CD4-positive, alpha-beta T cell (primary cell): ENCODE results near the gene UCHL1. TPM values are rescaled to one million over a fixed set of nuclear protein-coding genes. Genes with fewer than 3 reads are reported as not detected.

ENCODE experiments used
- ATAC-seq: fragments of 200-7000 bp; cut with Tn5 transposase; one replicate; pipeline ENCODE4 v1.10.0; 2022; ENCODE audit warnings: mild to moderate bottlenecking; ENCODE audit not compliant: poor library complexity
- CTCF ChIA-PET: fragments of 350-600 bp; sonication (Branson Sonifier 250); formaldehyde crosslinking; loops from one replicate; lab custom pipeline; 2021; ENCODE audit warnings: antibody characterized with exemption, inconsistent platforms; lab: Charles Lee
- POLR2A ChIA-PET: fragments of 350-600 bp; sonication (Branson Sonifier 250); formaldehyde crosslinking; loops from one replicate; lab custom pipeline; 2021; ENCODE audit warnings: antibody characterized with exemption, inconsistent platforms; lab: Charles Lee
- DNase-seq, 14 experiments: peaks; one replicate each; pipeline ENCODE4 v3.0.0-alpha.2; 2013 to 2020; ENCODE audit warnings: mixed read lengths in 2 of 14
- H3K27ac ChIP-seq, 2 donors: one replicate each; pipeline versions ENCODE4 v1.5.1 to v1.7.0; 2013; ENCODE audit warnings: low read length in 2 of 2, low read depth in 1 of 2, mild to moderate bottlenecking in 1 of 2
- H3K27me3 ChIP-seq, 2 experiments: 1 replicate in 1 of 2; 2 replicates in 1 of 2; pipeline versions ENCODE4 v1.6.1 to v1.7.0; 2013; ENCODE audit warnings: low read length in 2 of 2, control low read depth in 1 of 2, mild to moderate bottlenecking in 1 of 2, moderate library complexity in 1 of 2; ENCODE audit not compliant: insufficient read depth in 2 of 2, control insufficient read depth in 1 of 2
- H3K36me3 ChIP-seq: one replicate; pipeline ENCODE4 v1.6.1; 2013; ENCODE audit warnings: low read length, control low read depth; ENCODE audit not compliant: insufficient read depth
- H3K4me1 ChIP-seq: one replicate; pipeline ENCODE4 v1.6.1; 2013; ENCODE audit warnings: low read length, control low read depth; ENCODE audit not compliant: insufficient read depth
- H3K4me3 ChIP-seq: one replicate; pipeline ENCODE4 v1.5.1; 2013; ENCODE audit warnings: mild to moderate bottlenecking, low read length, moderate library complexity
- H3K9me3 ChIP-seq, 2 experiments: 1 replicate in 1 of 2; 2 replicates in 1 of 2; pipeline versions ENCODE4 v1.6.1 to v1.7.0; 2013; ENCODE audit warnings: low read length in 2 of 2, mild to moderate bottlenecking in 2 of 2, control low read depth in 1 of 2, moderate library complexity in 1 of 2; ENCODE audit not compliant: control insufficient read depth in 1 of 2, insufficient read depth in 1 of 2
- H3K27ac Mint-ChIP-seq: one replicate; pipeline ENCODE4 v1.8.0; 2020; ENCODE audit warnings: mixed read lengths
- H3K27me3 Mint-ChIP-seq: one replicate; pipeline ENCODE4 v1.8.0; 2021; ENCODE audit warnings: mixed read lengths
- H3K36me3 Mint-ChIP-seq: one replicate; pipeline ENCODE4 v1.8.0; 2021; ENCODE audit warnings: low read depth, mixed read lengths
- H3K4me1 Mint-ChIP-seq: one replicate; pipeline ENCODE4 v1.8.0; 2021; ENCODE audit warnings: low read depth, mixed read lengths
- H3K4me3 Mint-ChIP-seq: one replicate; pipeline ENCODE4 v1.8.0; 2020; ENCODE audit warnings: mild to moderate bottlenecking, mixed read lengths
- H3K9me3 Mint-ChIP-seq: one replicate; pipeline ENCODE4 v1.8.0; 2020; ENCODE audit warnings: mixed read lengths
- CTCF ChIP-seq: fragments of 200-600 bp; IDR thresholded peaks from one replicate; pipeline ENCODE4 v1.8.0; 2022; ENCODE audit warnings: antibody characterized with exemption, mild to moderate bottlenecking
- intact Hi-C, 2 experiments: fragments of 100-400 bp; cut with DNase I in 1 of 2; cut with micrococcal nuclease in 1 of 2; formaldehyde crosslinking; loops; one replicate each; pipeline versions ENCODE4 v1.15.1 to v1.9.0; 2023 to 2025; cut with DNase I, micrococcal nuclease
- total RNA-seq, 174 experiments: library from RNA in 2 of 174; stranded (reverse) in 2 of 174; gene quantifications; one replicate each; pipeline ENCODE4 v1.2.3 and lab custom pipeline; 2021 to 2026

UCHL1 gene
- total RNA-seq, 2 experiments from 2014 or later, result not detected

GRCh38 chr4:41258783-41259182 lies 2.1 kb downstream of the UCHL1 start:
- no peak overlapping the region for H3K4me3 ChIP-seq
- H3K27ac ChIP-seq, result no peak overlapping the region
- no peak for TF ChIP-seq CTCF
- H3K4me3 Mint-ChIP-seq, result no peak overlapping the region
- intact Hi-C loops, result no loop called here
- H3K36me3 ChIP-seq, result no peaks in the 10 kb centered on the region
- H3K36me3 Mint-ChIP-seq, result no peaks in the 10 kb centered on the region
- no peak overlapping the region for H3K27ac Mint-ChIP-seq
- DNase-seq (no peak), ATAC-seq (no peak)
- peaks cover 11% of the 10 kb centered on the region for H3K4me1 ChIP-seq
- peaks cover 0 to 8% of the 10 kb centered on the region in 2 experiments for H3K9me3 ChIP-seq
- CTCF ChIA-PET, result no interaction called here
- peaks cover 22 to 55% of the 10 kb centered on the region in 2 experiments for H3K27me3 ChIP-seq
- H3K4me1 Mint-ChIP-seq, result peaks cover 19% of the 10 kb centered on the region
- POLR2A ChIA-PET, result no interaction called here
- peaks cover 69% of the 10 kb centered on the region for H3K27me3 Mint-ChIP-seq
- H3K9me3 Mint-ChIP-seq, result no peaks in the 10 kb centered on the region

GRCh38 chr4:41260116-41260733 lies 3.5 kb downstream of the UCHL1 start:
- no peaks in the 10 kb centered on the region for H3K9me3 Mint-ChIP-seq
- Histone ChIP-seq H3K27ac (no peak overlapping the region), H3K27me3 (peaks cover 22 to 41% of the 10 kb centered on the region in 2 experiments), H3K4me1 (peaks cover 11% of the 10 kb centered on the region), H3K9me3 (peaks cover 0 to 8% of the 10 kb centered on the region in 2 experiments), H3K4me3 (no peak overlapping the region), H3K36me3 (no peaks in the 10 kb centered on the region)
- no peak overlapping the region for H3K4me3 Mint-ChIP-seq
- H3K4me1 Mint-ChIP-seq, result peaks cover 19% of the 10 kb centered on the region
- H3K36me3 Mint-ChIP-seq, result no peaks in the 10 kb centered on the region
- DNase-seq, result no peak
- peaks cover 71% of the 10 kb centered on the region for H3K27me3 Mint-ChIP-seq
- no peak for TF ChIP-seq CTCF
- CTCF ChIA-PET, result no interaction called here
- intact Hi-C loops, result no loop called here
- H3K27ac Mint-ChIP-seq, result no peak overlapping the region
- no peak for ATAC-seq
- POLR2A ChIA-PET, result no interaction called here

- no peaks in the 10 kb centered on the region for H3K9me3 ChIP-seq
- Mint-ChIP-seq H3K4me3 (no peak overlapping the region), H3K27me3 (peaks cover 56% of the 10 kb centered on the region), H3K9me3 (no peaks in the 10 kb centered on the region), H3K27ac (no peak overlapping the region), H3K36me3 (no peaks in the 10 kb centered on the region), H3K4me1 (peaks cover 12% of the 10 kb centered on the region)
- DNase-seq (no peak), ATAC-seq (no peak)
- peaks cover 5% of the 10 kb centered on the region for H3K4me1 ChIP-seq
- POLR2A ChIA-PET, result no interaction called here
- peaks cover 11 to 22% of the 10 kb centered on the region in 2 experiments for H3K27me3 ChIP-seq
- H3K36me3 ChIP-seq, result no peaks in the 10 kb centered on the region
- TF ChIP-seq CTCF, result no peak
- no peak overlapping the region for H3K27ac ChIP-seq
- intact Hi-C loops, result no loop called here
- H3K4me3 ChIP-seq, result no peak overlapping the region
- CTCF ChIA-PET, result no interaction called here
Measured at GRCh38 chr4:41262198-41262597, 5.5 kb downstream of the UCHL1 start.
